ENCODE data around the gene SMARCAL1. TPM values are rescaled to one million over a fixed set of nuclear protein-coding genes. Genes with fewer than 3 reads are reported as not detected.
A peak's percentile ranks its signal among the peaks of the same experiment; 100 is the strongest.
"Not testable (repeated sequence)": the region's sequence is repeated elsewhere in the genome, so short reads cannot be mapped to it uniquely, and the experiment has no call there.

The SMARCAL1 gene
- total RNA-seq, 1 experiment from 2014 or later = 9.9 TPM

DNA sequence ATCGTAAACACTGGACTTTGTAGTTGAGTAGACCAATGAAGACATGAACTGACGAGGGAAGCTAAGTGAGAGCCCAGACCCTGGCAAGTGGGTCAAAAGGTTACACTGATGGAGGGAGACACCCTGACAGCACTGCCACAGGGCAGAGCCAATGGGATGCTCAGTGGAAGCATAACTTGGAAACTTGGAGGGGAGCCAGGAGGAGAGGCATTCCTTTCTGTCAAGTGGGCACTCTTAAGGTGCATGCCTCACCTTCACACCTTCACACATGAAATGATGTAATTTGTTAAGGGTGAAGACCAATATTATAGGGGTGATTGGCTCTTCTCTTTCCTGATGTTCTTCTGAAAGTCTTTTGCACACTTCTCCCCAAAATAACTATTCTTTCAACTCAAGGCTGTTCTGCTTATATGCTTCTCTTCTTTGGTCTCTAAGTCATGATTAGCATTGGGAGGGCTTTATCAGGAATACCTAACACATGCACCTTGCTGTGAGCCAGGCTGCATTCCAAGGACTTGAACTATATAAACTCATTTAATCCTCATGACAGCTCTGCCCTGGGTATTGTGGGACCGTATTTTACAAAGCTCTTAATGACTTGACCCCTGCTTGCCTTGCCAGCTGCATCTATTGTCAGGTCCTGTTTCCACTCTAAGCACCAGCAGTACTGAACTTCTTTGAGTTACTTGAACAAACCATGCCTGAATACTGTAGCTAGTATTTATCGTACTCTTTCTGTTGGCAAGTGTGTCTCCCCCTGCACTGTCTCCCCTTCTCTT, 105.4 kb downstream of the SMARCAL1 start:
- H3K9me3 ChIP-seq (replicated peaks) = no peaks in the 10 kb centered on the region
- no peak overlapping the region for H3K4me3 ChIP-seq
- no peaks in the 10 kb centered on the region for H3K36me3 ChIP-seq
- no peaks in the 10 kb centered on the region for H3K27me3 ChIP-seq (replicated peaks)
- H3K4me1 ChIP-seq (replicated peaks) = no peaks in the 10 kb centered on the region
- DNase-seq (ENCODE audit: low read depth in 1 of 2, low spot score in 2 of 2) = no peak
- no peak overlapping the region for H3K27ac ChIP-seq

DNA sequence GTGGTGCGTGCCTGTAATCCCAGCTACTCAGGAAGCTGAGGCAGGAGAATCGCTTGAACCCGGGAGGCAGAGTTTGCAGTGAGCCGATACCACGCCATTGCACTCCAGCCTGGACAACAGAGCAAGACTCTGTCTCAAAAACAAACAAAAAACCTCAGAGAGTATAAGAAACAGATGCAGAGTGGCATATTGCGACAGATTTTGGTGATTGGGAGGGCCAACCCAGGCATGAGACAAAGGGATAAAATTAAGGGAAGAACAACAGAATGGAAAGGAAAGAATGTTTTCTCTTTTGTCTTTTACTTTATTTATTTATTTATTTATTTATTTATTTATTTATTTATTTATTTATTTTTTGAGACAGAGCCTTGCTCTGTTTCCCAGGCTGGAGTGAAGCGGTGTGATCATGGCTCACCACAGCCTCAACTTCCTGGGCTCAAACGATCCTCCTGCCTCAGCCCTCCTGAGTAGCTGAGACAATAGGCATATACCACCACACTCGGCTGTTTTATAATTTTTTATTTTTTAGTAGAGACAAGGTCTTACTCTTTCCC, 106.4 kb downstream of the SMARCAL1 start:
- H3K36me3 ChIP-seq; H3K27me3 ChIP-seq (replicated peaks); H3K4me1 ChIP-seq (replicated peaks); H3K9me3 ChIP-seq (replicated peaks); DNase-seq (ENCODE audit: low read depth in 1 of 2, low spot score in 2 of 2); H3K4me3 ChIP-seq; H3K27ac ChIP-seq: not testable (repeated sequence)

DNA sequence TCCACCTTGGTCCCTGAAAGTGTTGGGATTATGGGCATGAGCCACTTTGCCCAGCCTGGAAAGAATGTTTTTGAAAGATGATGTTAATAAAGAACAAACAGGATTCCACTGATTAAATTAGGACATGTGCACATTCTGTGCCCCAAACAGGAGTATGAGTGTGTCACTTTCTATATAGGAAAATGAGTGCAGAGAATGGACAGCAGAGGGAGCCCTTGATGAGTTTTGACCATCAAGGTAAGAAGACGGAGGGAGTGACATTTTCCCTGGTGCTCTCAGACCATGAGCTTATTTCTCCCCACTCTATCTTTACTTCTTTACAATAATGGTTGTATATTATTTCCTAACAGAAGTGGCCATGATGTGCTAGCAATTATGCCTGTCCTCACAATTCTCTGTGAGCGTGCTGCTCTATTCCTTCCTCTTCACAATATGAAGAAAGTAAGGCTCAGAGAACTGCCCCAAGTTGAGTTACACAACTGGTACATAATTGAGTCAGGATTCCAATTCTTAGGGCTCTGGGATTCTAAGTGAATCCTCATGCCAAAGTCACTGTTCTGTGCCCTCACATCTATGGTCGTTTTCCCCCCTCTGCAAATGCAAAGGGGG, 107.0 kb downstream of the SMARCAL1 start:
- Histone ChIP-seq H3K4me1 (replicated peaks) (no peaks in the 10 kb centered on the region), H3K27me3 (replicated peaks) (no peaks in the 10 kb centered on the region), H3K27ac (no peak overlapping the region), H3K36me3 (no peaks in the 10 kb centered on the region), H3K9me3 (replicated peaks) (no peaks in the 10 kb centered on the region), H3K4me3 (no peak overlapping the region)
- peak; percentile 65 to 67 for DNase-seq (ENCODE audit: low read depth in 1 of 2, low spot score in 2 of 2)

DNA sequence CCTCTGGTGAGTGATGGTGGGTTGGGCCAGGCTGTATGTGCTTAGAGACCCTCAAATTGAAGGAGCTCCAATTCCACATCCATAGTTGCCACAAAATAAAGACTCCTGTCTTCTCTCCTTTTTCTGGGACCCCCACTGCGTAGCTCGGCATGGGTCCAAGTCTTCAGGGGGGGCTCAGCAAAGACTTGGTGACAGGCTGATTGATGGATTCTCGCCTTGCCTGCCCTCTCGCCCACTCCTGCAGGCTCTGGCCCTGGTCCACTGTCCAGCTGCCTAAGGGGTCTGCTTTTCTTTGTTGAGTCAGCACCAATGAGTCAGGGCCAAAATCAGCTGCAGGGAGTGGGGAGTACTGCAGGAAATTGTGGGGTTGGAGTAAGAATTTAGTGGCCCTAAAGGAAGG, 107.8 kb downstream of the SMARCAL1 start:
- no peak overlapping the region for H3K27ac ChIP-seq
- no peaks in the 10 kb centered on the region for H3K9me3 ChIP-seq (replicated peaks)
- H3K4me3 ChIP-seq = no peak overlapping the region
- H3K36me3 ChIP-seq = no peaks in the 10 kb centered on the region
- DNase-seq (ENCODE audit: low read depth in 1 of 2, low spot score in 2 of 2) = no peak
- no peaks in the 10 kb centered on the region for H3K27me3 ChIP-seq (replicated peaks)
- H3K4me1 ChIP-seq (replicated peaks) = no peaks in the 10 kb centered on the region

DNA sequence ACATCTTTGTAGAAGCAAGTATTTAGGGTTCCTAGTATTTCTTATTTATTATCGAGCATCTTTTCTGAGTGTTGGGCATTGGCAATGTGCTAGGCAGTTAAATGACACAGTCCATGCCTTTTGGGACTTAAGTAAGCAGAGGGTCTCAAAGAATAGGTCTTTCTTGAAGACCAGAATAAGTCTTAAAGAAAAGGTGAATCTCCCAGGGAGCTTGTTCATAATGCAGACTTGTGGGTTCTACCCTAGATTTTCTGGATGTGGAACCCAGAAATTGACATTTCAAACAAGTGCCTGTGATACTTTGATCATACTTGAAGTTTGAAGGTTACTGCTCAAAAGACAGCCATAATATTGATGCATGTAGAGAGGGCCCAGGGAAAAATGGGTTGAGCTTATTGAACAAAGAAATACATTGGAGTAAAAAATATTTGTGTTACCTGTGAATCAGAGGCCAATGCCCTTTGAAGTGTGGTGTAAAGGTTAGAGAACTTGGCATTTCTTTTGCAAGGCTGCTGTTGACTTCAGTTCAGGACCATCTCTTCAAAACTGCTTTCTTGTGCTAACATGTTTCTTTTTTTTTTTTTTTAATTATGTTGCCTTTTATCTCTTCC, 110.7 kb downstream of the SMARCAL1 start:
- Histone ChIP-seq H3K4me1 (replicated peaks) (no peaks in the 10 kb centered on the region), H3K4me3 (no peak overlapping the region), H3K9me3 (replicated peaks) (no peaks in the 10 kb centered on the region), H3K36me3 (no peaks in the 10 kb centered on the region), H3K27ac (no peak overlapping the region), H3K27me3 (replicated peaks) (no peaks in the 10 kb centered on the region)
- no peak for DNase-seq (ENCODE audit: low read depth in 1 of 2, low spot score in 2 of 2)

DNA sequence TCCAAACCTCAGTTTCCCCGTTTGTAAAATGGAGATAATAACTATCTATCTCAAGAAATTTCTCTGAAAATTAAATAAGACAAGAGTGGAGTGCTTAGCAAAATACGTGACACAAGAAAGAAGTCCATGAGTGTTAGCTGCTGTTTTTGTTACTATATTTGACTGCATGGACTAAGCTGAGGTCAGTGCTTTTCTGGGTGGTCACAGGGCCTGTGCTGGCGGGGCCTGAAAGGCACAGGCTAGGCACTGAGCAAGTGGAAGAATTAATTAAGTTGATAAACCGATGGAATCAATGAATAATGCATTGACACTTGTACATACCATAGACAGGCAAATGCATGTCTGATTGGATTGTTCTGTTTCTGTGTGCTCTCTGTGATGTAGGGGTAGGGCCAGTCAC, 113.7 kb downstream of the SMARCAL1 start:
- Histone ChIP-seq H3K36me3 (no peaks in the 10 kb centered on the region), H3K9me3 (replicated peaks) (no peaks in the 10 kb centered on the region), H3K27me3 (replicated peaks) (no peaks in the 10 kb centered on the region), H3K4me3 (no peak overlapping the region), H3K27ac (no peak overlapping the region), H3K4me1 (replicated peaks) (no peaks in the 10 kb centered on the region)
- DNase-seq (ENCODE audit: low read depth in 1 of 2, low spot score in 2 of 2) = no peak

DNA sequence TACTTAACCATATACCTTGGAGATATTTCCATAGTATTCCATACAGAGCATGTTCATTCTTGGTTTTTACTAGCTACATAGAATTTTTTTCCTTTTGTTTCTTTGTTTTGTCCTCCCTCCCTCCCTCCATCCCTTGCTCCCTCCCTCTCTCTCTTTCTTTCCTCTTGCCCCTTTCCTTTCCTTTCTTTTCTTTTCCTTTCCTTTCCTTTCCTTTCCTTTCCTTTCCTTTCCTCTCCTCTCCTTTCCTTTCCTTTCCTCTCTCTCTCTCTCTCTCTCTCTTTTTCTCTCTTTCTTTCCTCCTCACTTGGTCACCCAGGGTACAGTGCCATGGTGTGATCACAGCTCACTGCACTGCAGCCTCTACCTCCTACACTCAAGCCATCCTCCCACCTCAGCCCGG, 114.7 kb downstream of the SMARCAL1 start:
- Histone ChIP-seq H3K4me1 (replicated peaks) (no peaks in the 10 kb centered on the region), H3K4me3 (no peak overlapping the region), H3K36me3 (no peaks in the 10 kb centered on the region), H3K27ac (no peak overlapping the region), H3K27me3 (replicated peaks) (no peaks in the 10 kb centered on the region), H3K9me3 (replicated peaks) (no peaks in the 10 kb centered on the region)
- no peak for DNase-seq (ENCODE audit: low read depth in 1 of 2, low spot score in 2 of 2)

DNA sequence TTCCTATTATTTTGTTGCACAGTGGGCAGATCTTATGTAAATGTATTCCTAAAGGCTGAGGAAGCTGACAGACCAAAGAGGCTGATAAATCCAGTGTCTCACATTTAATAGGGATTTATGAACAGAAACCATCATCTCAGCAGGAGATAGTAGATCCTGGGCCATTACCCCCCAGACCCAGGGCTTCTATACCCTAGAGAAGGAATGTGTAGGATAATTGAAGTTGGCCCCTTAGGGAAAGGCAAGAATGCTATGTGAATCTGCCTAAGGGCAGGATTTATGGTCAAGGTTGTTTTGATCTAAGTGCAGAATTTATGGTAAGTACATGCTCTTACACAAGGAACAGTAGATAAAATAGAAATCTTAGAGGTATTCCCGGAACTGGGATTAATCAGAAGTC, 115.3 kb downstream of the SMARCAL1 start:
- Histone ChIP-seq H3K4me3 (no peak overlapping the region), H3K36me3 (no peaks in the 10 kb centered on the region), H3K4me1 (replicated peaks) (no peaks in the 10 kb centered on the region), H3K9me3 (replicated peaks) (no peaks in the 10 kb centered on the region), H3K27me3 (replicated peaks) (no peaks in the 10 kb centered on the region), H3K27ac (no peak overlapping the region)
- DNase-seq (ENCODE audit: low read depth in 1 of 2, low spot score in 2 of 2) = no peak

DNA sequence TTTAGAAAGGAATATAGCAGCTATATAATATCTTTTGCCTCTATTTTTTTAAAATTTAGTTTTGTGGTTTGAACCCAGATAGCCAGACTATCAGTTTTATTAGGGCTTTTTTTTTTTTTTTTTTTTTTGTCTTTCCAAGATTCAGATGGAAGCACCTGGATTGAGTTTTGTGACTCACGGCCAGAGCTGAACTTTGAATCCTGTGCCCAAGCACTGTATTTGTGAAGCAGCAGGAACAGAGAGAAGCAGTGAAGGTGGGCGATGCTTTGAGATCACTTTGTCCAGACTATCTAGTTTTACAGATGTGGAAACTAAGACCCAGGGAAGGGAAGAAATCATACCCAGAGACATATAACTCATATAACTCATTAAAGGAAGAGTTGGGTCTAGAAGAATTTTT, 120.3 kb downstream of the SMARCAL1 start:
- H3K27me3 ChIP-seq (replicated peaks) = no peaks in the 10 kb centered on the region
- no peak for DNase-seq (ENCODE audit: low read depth in 1 of 2, low spot score in 2 of 2)
- no peaks in the 10 kb centered on the region for H3K9me3 ChIP-seq (replicated peaks)

More for the DNA sequence above, 120.3 kb downstream of the SMARCAL1 start:
- Histone ChIP-seq H3K36me3 (no peaks in the 10 kb centered on the region), H3K4me3 (no peak overlapping the region), H3K27ac (no peak overlapping the region), H3K4me1 (replicated peaks) (peaks cover 19% of the 10 kb centered on the region)

Other genes starting within 250 kb of the SMARCAL1 start
- gene MARCHF4, start 40.0 kb upstream of the SMARCAL1 start, total RNA-seq (2014; rRNA removed; shearing (Covaris generic)) = 2.5 and 4.3 TPM in 2 replicates
- gene RPL37A, start 86.4 kb downstream of the SMARCAL1 start, total RNA-seq (2014; rRNA removed; shearing (Covaris generic)) = 1,252 and 2,448 TPM in 2 replicates
- gene IGFBP2, start 220.9 kb downstream of the SMARCAL1 start, total RNA-seq (2014; rRNA removed; shearing (Covaris generic)) = 0.32 and 0.60 TPM in 2 replicates

Data from SJSA1 (cell line).